Middle frontal gyrus (tissue), 1 donor: ENCODE data around the gene IGSF9.

Source experiments
- DNase-seq: peaks from one replicate; pipeline ENCODE4 v3.0.0-alpha.2; 2015; ENCODE audit warnings: low spot score; ENCODE audit errors: extremely low spot score

IGSF9 gene

DNA sequence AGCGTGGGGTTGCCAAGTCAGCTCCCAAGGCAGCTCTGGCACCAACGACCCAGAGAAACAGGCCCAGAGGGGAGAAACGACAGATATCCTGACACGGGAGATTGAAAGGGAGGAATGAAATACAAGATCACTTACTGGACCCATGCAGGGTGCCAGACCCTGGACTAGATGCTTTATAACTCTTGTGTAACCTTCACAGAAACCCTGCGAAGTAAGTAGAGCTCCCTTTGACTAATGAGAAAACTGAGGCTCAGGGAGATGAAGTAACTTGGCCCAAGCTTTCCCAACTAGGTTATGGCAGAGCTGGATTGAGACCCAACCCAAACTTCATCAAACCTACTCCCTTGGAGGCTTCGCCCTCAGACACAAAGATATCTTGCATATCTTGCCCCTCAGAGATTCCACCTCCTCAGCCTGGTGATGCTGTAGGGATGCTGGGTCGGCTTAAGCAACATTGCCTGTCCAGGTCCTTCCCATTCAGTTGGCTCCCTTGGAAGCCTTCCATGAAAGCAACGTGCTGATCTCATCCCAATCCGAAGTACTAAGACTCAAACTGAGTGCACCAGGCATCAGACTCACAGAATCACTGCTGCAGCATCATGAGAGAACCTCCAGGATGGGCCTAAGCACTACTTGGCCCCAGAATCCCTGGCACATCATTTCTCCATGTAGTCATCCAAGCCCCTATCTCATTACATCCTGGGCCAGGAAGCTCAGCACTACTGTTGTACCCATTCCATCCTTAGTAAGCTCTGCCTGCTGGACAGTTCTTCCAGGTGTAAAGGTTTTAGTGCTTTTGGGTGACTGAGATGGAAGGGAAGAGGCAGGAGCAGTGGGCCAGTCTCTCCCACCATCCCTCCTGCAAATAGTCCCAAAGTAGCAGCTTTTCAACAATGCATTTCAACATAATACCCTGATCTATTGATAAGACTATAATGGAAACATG is 1.1 kb upstream of the IGSF9 start:
- no peak for DNase-seq

DNA sequence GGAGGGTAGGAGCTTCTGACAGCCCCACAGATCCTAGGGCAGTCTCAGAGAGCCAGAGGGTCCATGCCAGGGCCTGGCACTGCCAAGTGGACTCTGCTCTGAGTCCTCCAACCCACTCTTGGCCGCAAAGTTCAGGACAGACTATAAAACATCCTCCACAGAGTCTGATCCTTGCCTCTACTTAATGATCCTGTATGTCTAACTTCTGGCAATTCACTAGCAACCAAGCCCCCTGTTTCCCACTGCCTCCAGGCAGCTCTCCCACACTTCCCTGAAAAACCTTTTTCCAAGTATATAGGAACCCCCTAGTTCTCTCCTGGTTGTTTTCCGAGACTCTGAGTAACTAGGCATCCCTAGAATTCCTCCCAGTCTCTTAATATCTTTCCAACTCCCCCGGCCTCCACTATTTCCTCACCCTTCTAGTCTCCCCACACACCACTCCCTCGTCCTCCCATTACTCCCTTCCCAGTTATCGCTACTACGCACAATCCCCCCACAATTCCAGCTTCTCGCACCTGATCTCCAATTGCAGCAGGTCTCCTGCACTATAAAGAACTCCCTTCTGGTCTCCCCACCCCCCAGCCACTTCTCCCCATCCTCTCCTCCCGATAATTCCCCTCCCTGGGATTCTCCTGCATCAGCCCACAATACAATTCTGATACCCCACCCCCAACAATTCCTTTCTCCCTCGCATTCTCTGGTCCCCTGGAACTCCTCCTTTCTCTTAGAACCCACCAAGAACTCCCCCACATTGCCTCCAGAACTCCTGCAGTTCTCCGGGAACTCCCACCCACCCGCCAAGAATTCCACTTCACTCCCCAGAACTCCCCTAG is 574 bp downstream of the IGSF9 start:
- no peak for DNase-seq

- DNase-seq, result no peak
Observed at GRCh38 chr1:159943908-159944622, 1.3 kb downstream of the IGSF9 start.

GRCh38 chr1:159943278-159943640 is 2.2 kb downstream of the IGSF9 start:
- no peak for DNase-seq

DNA sequence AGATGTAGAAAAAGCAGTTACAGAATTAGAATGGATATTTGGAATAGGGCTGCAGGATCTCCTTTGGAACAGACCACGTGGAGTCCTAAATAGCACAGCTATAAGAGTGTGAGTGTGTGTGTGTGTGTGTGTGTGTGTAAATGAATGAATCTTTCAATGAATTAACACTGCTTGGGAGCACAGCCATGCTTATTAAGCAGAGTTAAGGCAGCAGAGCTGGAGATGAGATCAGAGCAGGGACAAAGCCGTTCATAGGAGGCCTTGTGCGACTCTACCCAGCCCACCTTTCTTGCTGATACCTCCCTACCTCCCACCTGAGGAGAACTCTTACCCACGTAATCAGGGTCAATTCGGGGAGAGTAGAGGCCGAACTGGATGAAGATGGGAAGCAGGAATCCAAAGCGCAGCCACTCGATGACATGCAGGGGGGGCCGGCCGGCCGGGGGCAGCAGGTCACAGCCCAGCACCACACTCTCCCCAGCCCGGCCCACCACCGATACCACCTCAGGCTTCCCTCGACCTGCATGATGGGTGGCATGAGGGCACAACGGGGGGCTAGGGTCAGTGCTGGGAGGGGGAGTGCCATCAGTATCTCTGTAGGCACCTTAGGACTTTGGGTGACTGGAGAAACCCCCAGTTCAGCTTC is 2.7 kb downstream of the IGSF9 start:
- DNase-seq, result no peak

GRCh38 chr1:159941591-159942560 is 3.5 kb downstream of the IGSF9 start:
- DNase-seq, result no peak

DNA sequence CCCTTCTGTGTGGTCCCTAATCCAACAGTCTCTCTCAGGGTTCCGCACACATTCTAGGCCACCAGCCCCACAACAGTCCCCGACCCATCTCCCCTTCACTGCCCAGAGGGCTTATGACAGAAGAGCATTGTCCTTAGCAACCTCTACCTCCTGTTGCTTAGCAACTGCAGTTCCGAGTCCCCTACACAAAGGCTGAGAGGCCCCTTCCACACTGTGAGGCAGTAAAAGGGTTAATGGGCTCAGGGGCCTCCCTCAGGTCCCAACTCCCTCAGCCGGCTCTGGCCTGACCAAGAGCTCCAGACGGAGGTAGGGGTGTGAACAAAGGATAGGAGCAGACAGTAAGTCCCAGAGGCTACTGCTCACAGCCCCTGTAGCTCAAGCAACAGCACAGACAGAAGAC is 4.3 kb downstream of the IGSF9 start:
- DNase-seq, result no peak

GRCh38 chr1:159940006-159940620 is 5.3 kb downstream of the IGSF9 start:
- no peak for DNase-seq

GRCh38 chr1:159939678-159940002 is 5.8 kb downstream of the IGSF9 start:
- DNase-seq, result no peak

- DNase-seq, result no peak
Observed at GRCh38 chr1:159938905-159939677, 6.3 kb downstream of the IGSF9 start.

- DNase-seq, result no peak
Observed at GRCh38 chr1:159938211-159938852, 7.1 kb downstream of the IGSF9 start.

DNA sequence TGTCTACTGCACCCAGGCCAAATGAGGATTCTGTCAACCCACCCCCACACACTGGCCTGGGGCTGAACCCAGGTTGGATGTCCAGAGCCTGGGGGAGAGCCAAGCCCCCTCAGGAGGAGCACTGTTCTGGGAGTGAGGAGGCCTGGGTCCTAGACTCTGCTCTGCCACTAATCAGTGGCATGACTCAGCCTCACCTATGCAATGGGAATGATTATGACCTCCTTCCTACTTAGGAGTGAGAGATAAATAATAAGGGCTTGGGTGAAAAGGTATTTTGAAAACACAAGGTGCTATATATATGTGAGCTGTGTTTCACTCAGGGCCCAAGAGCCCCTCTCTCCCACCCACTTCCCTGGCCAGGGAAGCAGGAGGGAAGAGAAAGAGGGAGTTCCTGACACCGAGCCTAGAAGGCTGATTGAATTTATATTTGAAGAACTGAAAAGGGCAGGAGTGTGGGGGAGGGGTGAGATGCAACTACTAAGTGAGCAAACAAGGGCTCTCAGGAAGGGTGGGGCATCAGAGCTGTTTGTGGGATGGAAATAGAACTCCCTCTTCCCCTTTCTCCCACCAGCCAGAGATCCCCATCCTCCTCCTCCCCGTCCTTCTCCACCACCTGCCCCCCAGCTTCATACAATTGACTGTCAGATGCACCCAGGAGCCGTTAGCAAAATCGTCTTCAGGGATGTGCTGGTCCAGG is 8.2 kb downstream of the IGSF9 start:
- no peak for DNase-seq

- no peak for DNase-seq
Observed at GRCh38 chr1:159936273-159936904, 9.0 kb downstream of the IGSF9 start.

DNA sequence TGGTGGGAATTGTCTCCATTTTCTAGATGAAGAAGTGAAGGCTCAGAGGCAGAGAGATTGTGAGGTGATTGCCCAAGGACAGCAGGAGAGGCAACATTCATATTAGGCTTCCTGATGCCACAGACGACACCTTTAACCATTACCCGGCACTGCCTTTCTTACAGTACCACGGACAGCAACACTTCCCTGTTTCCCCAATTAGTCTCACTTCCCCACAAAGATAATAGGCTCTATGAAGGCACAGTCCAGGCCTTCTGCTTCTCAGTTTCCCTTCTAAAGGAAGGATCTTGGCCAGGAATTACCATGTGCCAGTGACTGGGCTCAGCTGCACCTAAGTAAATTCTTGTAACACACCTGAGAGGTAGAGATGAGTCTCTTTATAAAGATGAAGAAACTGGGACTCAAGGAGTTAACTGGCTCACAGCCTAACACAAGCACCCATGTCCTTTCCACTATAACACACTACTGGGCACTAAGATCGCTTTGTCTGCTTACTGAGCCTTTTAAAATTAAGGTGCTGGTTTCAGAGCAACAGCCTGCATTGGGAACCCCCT is 9.6 kb downstream of the IGSF9 start:
- DNase-seq, result no peak

DNA sequence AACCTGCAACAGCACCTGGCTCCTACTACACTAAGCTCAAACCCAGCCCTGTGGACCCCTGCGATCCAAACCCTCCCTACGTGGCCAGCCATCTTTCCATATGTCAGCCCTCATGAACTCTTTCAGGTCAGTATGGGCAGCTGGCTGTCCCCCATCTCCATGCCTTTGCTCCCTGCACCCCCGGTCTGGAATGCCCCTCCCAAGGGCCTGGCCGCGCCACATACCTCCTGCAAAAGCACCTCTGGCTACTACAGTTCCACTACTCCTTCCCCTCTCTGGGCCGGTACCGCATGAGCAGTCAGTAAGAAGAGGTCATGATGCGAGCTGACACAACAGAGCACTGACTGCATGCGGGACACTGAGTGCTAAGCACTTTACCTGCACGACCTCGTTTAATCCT is 10.1 kb downstream of the IGSF9 start:
- DNase-seq, result no peak

DNA sequence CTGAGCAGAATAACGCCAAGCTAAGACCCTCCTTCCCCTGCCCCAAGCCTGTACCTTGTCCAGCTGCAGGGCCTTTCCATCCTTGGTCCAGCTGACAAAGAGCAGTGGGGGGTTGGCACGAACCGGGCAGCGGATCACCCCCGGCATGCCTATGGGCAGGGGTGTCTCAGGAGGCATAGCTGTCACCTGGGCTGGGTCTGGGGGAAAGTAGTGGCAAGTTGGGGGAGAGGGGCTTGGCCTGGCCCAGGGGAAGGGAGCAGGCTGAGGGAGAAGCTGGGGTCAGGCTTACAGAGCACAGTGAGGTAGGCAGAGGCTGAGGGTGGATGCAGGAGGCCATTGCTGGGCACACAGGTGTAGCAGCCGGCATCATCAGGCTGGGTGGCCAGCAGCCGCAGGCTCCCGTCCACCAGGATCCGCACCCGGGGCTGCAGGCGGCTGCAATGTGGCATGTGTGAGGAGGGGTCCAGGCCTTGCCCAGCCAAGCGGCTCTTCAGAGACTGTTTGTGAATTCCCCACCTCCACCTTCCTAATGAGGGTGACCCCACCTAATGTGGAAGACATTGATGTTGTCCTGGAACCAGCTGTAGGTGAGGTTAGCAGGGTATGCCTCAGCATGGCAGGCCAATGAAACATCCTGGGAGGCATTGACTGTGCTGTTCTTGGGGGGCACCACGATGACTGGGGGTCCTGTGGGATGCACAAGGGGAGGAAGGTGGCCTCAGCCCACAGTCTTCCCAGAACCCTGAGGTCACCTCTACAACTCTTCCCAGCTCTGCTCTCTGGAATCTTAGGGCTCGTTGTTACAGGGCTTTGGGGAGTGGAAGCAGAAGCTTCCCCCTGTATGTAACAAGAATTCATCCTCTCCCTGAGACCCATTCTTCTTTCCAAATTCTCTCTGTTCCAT is 11.0 kb downstream of the IGSF9 start:
- DNase-seq, result no peak
